CD14-positive monocyte (primary cell): ENCODE results near the gene SESN2. TPM values are rescaled to one million over a fixed set of nuclear protein-coding genes. Genes with fewer than 3 reads are reported as not detected.

Experiments
- DNase-seq, 3 donors: peaks; one replicate each; pipeline ENCODE4 v3.0.0-alpha.2; 2011 to 2022
- H2AFZ ChIP-seq: 2 replicates; pipeline ENCODE4 v1.6.0; 2012; ENCODE audit warnings: mild to moderate bottlenecking, low read depth, low read length, inconsistent platforms; ENCODE audit not compliant: insufficient read depth, poor library complexity, severe bottlenecking
- H3K27ac ChIP-seq, 2 donors: 1 replicate in 1 of 2; 2 replicates in 1 of 2; pipeline ENCODE4 v1.5.1; 2012 to 2013; ENCODE audit warnings: low read length in 2 of 2, control low read depth in 1 of 2, inconsistent platforms in 1 of 2, low read depth in 1 of 2, mild to moderate bottlenecking in 1 of 2
- H3K27me3 ChIP-seq, 2 donors: one replicate each; pipeline versions ENCODE4 v1.6.0 to v1.6.1; 2011 to 2013; ENCODE audit warnings: low read length in 2 of 2; ENCODE audit not compliant: control insufficient read depth in 2 of 2, insufficient read depth in 2 of 2
- H3K36me3 ChIP-seq, 2 donors: replicated peaks in 1 of 2; 1 replicate in 1 of 2; 2 replicates in 1 of 2; pipeline versions ENCODE4 v1.5.1 to v1.6.1; 2012 to 2013; ENCODE audit warnings: low read length in 2 of 2, control low read depth in 1 of 2, inconsistent platforms in 1 of 2, mild to moderate bottlenecking in 1 of 2; ENCODE audit not compliant: insufficient read depth in 2 of 2, control insufficient read depth in 1 of 2
- H3K4me1 ChIP-seq, 2 donors: 1 replicate in 1 of 2; 2 replicates in 1 of 2; pipeline versions ENCODE4 v1.5.1 to v1.6.1; 2012 to 2013; ENCODE audit warnings: low read length in 2 of 2, control low read depth in 1 of 2, inconsistent platforms in 1 of 2, mild to moderate bottlenecking in 1 of 2, moderate library complexity in 1 of 2; ENCODE audit not compliant: insufficient read depth in 2 of 2, control insufficient read depth in 1 of 2
- H3K4me2 ChIP-seq: replicated peaks from 2 replicates; pipeline ENCODE3; 2012; ENCODE audit warnings: low read length, moderate library complexity, mild to moderate bottlenecking; ENCODE audit not compliant: poor library complexity, severe bottlenecking; ENCODE audit errors: extremely low read depth
- H3K4me3 ChIP-seq, 3 experiments: fragments of 200-600 bp in 1 of 3; sonication (generic) in 1 of 3; replicated peaks in 1 of 3; 1 replicate in 2 of 3; 2 replicates in 1 of 3; pipeline ENCODE4 v1.5.1; 2011 to 2013; ENCODE audit warnings: low read length in 3 of 3, mild to moderate bottlenecking in 3 of 3, control low read depth in 2 of 3, low read depth in 2 of 3, inconsistent platforms in 1 of 3, moderate library complexity in 1 of 3
- H3K79me2 ChIP-seq: 2 replicates; pipeline ENCODE4 v1.6.0; 2012; ENCODE audit warnings: mild to moderate bottlenecking, control low read depth, inconsistent platforms, low read length, moderate library complexity; ENCODE audit not compliant: insufficient read depth
- H3K9ac ChIP-seq: 2 replicates; pipeline ENCODE4 v1.6.0; 2017; ENCODE audit warnings: low read length, mild to moderate bottlenecking; ENCODE audit not compliant: insufficient read depth, poor library complexity, severe bottlenecking
- H3K9me3 ChIP-seq, 2 donors: replicated peaks in 1 of 2; 1 replicate in 1 of 2; 2 replicates in 1 of 2; pipeline versions ENCODE4 v1.5.1 to v1.6.1; 2012 to 2013; ENCODE audit warnings: low read length in 2 of 2, control low read depth in 1 of 2; ENCODE audit not compliant: control insufficient read depth in 1 of 2, insufficient read depth in 1 of 2
- H4K20me1 ChIP-seq: 2 replicates; pipeline ENCODE4 v1.6.0; 2012; ENCODE audit warnings: mild to moderate bottlenecking, low read length, control low read depth, moderate library complexity; ENCODE audit not compliant: insufficient read depth
- H3K27ac Mint-ChIP-seq, 7 donors: one replicate each; pipeline ENCODE4 v1.8.0; 2020; ENCODE audit warnings: mild to moderate bottlenecking in 7 of 7, mixed read lengths in 7 of 7, moderate library complexity in 6 of 7, inconsistent platforms in 2 of 7
- H3K27me3 Mint-ChIP-seq, 3 donors: one replicate each; pipeline ENCODE4 v1.8.0; 2021 to 2022; ENCODE audit warnings: low read depth in 3 of 3, mild to moderate bottlenecking in 3 of 3, mixed read lengths in 3 of 3, moderate library complexity in 3 of 3, inconsistent platforms in 1 of 3
- H3K36me3 Mint-ChIP-seq, 2 donors: one replicate each; pipeline ENCODE4 v1.8.0; 2020; ENCODE audit warnings: mixed read lengths in 2 of 2, inconsistent platforms in 1 of 2, mild to moderate bottlenecking in 1 of 2
- H3K4me1 Mint-ChIP-seq: one replicate; pipeline ENCODE4 v1.8.0; 2020; ENCODE audit warnings: mild to moderate bottlenecking, mixed read lengths
- H3K4me3 Mint-ChIP-seq, 2 donors: one replicate each; pipeline ENCODE4 v1.8.0; 2020; ENCODE audit warnings: mild to moderate bottlenecking in 2 of 2, mixed read lengths in 2 of 2, moderate library complexity in 1 of 2
- H3K9me3 Mint-ChIP-seq, 7 donors: one replicate each; pipeline ENCODE4 v1.8.0; 2020 to 2022; ENCODE audit warnings: mixed read lengths in 7 of 7, mild to moderate bottlenecking in 6 of 7, moderate library complexity in 6 of 7, inconsistent platforms in 2 of 7
- WGBS: methylation state at CpG from one replicate; pipeline ENCODE4 v1.1.5; 2013; ENCODE audit warnings: missing lambda C conversion rate; ENCODE audit not compliant: insufficient coverage; 5-methylcytosine and 5-hydroxymethylcytosine counted together
- intact Hi-C, 2 donors: fragments of 100-400 bp; cut with micrococcal nuclease; formaldehyde crosslinking; loops; one replicate each; pipeline versions ENCODE4 v1.15.0 to v1.15.1; 2023
- polyA plus RNA-seq, 3 donors: library from polyadenylated mRNA; depleted of rRNA in 1 of 3; unstranded in 2 of 3; stranded (reverse) in 1 of 3; fragments of 300-500 nt in 2 of 3; fragments of >200 nt in 1 of 3; fragmentation: Illumina TruSeq in 2 of 3; gene quantifications; 1 replicate in 2 of 3; 2 replicates in 1 of 3; pipeline ENCODE4 v1.2.3, GENCODE V29; 2012 to 2021
- TF ChIP-seq, protein P1 (sequence below): fragments of 200-600 bp; IDR thresholded peaks from one replicate; pipeline ENCODE4 v1.8.0; 2022; ENCODE audit warnings: antibody characterized with exemption, mild to moderate bottlenecking

The SESN2 gene
- polyA plus RNA-seq, 3 donors: 5.0 to 15.7 (median 5.1) TPM

DNA sequence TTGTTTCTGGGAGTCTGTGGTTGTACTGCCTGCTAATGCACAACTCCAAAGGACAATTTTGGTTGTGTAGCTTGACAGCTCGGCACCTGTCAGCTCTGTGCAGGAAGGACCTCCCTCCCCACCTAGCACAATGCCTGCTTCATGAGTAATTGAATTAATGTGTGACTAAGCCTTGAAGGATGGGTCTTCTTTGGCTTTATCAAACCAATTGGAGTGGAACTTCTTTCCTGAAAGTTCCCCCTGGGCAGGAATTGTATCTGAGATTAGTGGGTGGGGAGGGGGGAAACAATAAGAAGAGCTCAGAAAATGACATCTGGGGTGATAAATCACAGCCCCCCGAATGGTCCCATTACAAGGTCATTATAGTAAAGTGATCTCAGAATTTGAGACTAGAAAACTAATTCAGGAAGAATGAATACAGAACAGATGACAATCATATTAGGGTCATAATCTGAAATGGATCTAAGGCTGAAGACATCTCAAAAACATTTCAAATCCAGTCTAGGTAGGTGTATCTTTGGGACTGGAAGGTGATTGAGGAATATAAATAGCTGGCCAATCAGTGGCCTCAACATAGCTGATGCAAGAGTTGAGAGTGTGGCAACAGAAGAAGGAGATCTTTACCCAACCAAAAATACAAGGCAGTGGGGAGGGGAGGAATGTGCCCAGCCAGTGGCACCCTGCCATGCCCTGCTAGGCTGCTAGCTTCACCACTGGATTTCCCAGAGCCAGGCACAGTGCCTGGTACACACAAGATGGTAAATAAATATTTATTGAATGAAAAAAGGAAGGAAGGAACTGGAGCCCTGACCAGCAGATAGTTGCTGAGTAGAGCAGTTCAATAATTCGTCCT is 10.1 kb upstream of the SESN2 start:
- no peaks in the 10 kb centered on the region for H3K79me2 ChIP-seq
- peak overlapping the region; percentile 76 for H2AFZ ChIP-seq
- intact Hi-C loops: loop anchor here (2.0 to 5.0 kb wide), 2 partner anchors 78 to 80 kb away; partner anchors contain the start of gene MED18 (in 2 of the 2)

DNA sequence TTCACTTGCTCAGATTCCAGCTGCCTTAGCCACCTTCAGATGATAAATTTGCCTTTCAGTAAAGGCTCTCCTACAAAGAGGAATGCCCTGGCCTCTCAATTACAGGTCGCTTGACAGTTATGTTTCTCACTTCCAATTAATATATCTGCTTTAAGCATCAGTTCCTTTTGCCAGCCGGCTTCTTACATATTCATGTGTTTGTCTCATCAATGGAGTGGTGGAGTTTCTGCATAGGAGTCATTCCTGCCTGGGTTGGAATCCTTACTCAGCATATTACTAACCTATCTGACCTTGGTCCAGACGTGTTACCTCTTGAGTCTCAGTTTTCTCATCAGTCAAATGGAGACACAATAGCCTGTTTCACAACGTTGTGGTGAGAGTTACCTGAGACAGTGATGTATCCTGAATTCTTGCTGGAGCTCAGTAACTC is 9.4 kb upstream of the SESN2 start:
- H4K20me1 ChIP-seq: no peaks in the 10 kb centered on the region
- no peaks in the 10 kb centered on the region for H3K9me3 Mint-ChIP-seq
- peak overlapping the region in 1 of 2 donors; percentile 75 for H3K27ac ChIP-seq
- no peak overlapping the region for H3K4me3 Mint-ChIP-seq
- no peaks in the 10 kb centered on the region for H3K27me3 ChIP-seq
- H3K4me3 ChIP-seq: peak overlapping the region in 1 of 3 experiments; percentile 21
- H3K36me3 Mint-ChIP-seq: no peaks in the 10 kb centered on the region
- no peaks in the 10 kb centered on the region for H3K9me3 ChIP-seq
- H3K4me2 ChIP-seq: peak overlapping the region; percentile 96
- peaks cover 52 to 54% of the 10 kb centered on the region in 2 donors for H3K4me1 ChIP-seq
- H3K9ac ChIP-seq: no peak overlapping the region
- no peak overlapping the region for H2AFZ ChIP-seq
- intact Hi-C loops: loop anchor here (2.0 to 10.0 kb wide), 3 partner anchors 77 to 485 kb away; partner anchors contain the start of genes MED18 (in 2 of the 2) and YTHDF2 (in 1 of the 2)
- peak overlapping the region; percentile 50 to 97 (median 94) for H3K27ac Mint-ChIP-seq
- 78% methylated on average over 2 of the region's 4 CpGs for WGBS
- TF ChIP-seq, protein P1, sequence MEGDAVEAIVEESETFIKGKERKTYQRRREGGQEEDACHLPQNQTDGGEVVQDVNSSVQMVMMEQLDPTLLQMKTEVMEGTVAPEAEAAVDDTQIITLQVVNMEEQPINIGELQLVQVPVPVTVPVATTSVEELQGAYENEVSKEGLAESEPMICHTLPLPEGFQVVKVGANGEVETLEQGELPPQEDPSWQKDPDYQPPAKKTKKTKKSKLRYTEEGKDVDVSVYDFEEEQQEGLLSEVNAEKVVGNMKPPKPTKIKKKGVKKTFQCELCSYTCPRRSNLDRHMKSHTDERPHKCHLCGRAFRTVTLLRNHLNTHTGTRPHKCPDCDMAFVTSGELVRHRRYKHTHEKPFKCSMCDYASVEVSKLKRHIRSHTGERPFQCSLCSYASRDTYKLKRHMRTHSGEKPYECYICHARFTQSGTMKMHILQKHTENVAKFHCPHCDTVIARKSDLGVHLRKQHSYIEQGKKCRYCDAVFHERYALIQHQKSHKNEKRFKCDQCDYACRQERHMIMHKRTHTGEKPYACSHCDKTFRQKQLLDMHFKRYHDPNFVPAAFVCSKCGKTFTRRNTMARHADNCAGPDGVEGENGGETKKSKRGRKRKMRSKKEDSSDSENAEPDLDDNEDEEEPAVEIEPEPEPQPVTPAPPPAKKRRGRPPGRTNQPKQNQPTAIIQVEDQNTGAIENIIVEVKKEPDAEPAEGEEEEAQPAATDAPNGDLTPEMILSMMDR: no peak
- H3K4me1 Mint-ChIP-seq: peaks cover 50% of the 10 kb centered on the region
- no peak for DNase-seq
- H3K27me3 Mint-ChIP-seq: peaks cover 0 to 2% (median 1%) of the 10 kb centered on the region in 3 donors
- no peaks in the 10 kb centered on the region for H3K36me3 ChIP-seq
- H3K79me2 ChIP-seq: no peaks in the 10 kb centered on the region

More for the DNA sequence above, 10.1 kb upstream of the SESN2 start:
- peak in 2 of 3 donors; percentile 65 for DNase-seq
- TF ChIP-seq, protein P1: no peak
- H3K4me3 Mint-ChIP-seq: peak overlapping the region in 1 of 2 donors; percentile 61
- H3K27me3 Mint-ChIP-seq: peaks cover 0 to 1% (median 0%) of the 10 kb centered on the region in 3 donors
- Histone ChIP-seq H3K4me1 (peaks cover 59 to 61% of the 10 kb centered on the region in 2 donors), H3K4me3 (peak overlapping the region in 1 of 3 experiments; percentile 96), H3K27me3 (no peaks in the 10 kb centered on the region), H3K9ac (no peak overlapping the region), H3K27ac (peak overlapping the region; percentile 40 to 75), H3K36me3 (no peaks in the 10 kb centered on the region), H4K20me1 (no peaks in the 10 kb centered on the region), H3K4me2 (peak overlapping the region; percentile 96), H3K9me3 (no peaks in the 10 kb centered on the region)
- no peaks in the 10 kb centered on the region for H3K36me3 Mint-ChIP-seq
- H3K4me1 Mint-ChIP-seq: peaks cover 56% of the 10 kb centered on the region
- 29% methylated on average over 1 of the region's 3 CpGs for WGBS
- no peaks in the 10 kb centered on the region for H3K9me3 Mint-ChIP-seq
- H3K27ac Mint-ChIP-seq: peak overlapping the region; percentile 76 to 99 (median 96)
